OCI-LY3 (cell line): ENCODE measurements around the gene INPP5J.

ENCODE experiments used
- EZH2phosphoT487 ChIP-seq: fragments of 200-600 bp; shearing (Covaris generic); IDR thresholded peaks from 2 replicates; pipeline ENCODE4 v1.6.1; 2018; ENCODE audit warnings: antibody characterized with exemption, mixed run types, low read depth
- TF ChIP-seq, protein P1 (sequence below): fragments of 200-600, 300-600 bp; sonication (generic); IDR thresholded peaks from 2 replicates; pipeline ENCODE4 v1.5.1; 2014; ENCODE audit warnings: antibody characterized with exemption, low read length, low read depth

DNA sequence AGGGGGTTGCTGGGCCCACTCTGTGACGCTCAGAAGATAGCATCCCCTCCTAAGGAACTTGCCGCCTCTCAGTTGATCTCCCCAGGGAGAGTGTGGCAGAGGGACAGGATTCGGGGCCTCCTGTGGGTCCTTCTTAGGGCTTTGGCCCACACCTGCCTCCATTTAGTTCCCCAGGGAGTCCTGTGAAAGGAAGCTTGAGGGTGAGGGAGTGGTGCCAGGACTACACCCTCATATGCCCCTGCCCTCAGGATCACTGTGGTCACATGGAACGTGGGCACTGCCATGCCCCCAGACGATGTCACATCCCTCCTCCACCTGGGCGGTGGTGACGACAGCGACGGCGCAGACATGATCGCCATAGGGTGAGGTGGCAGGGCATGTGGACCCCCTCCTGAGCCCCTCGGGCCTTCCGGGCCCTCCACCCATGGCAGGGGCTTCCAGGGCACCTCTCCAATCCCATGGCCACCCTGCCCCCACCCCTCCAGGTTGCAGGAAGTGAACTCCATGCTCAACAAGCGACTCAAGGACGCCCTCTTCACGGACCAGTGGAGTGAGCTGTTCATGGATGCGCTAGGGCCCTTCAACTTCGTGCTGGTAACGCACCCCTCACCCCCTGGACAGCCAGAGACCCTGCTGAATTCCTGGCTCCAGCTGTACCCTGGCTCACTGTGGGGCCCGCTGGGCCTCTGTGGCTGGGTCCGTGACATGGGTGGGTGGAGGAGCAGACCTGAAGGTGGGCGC lies 3.5 kb downstream of the INPP5J start:
- TF ChIP-seq, protein P1, sequence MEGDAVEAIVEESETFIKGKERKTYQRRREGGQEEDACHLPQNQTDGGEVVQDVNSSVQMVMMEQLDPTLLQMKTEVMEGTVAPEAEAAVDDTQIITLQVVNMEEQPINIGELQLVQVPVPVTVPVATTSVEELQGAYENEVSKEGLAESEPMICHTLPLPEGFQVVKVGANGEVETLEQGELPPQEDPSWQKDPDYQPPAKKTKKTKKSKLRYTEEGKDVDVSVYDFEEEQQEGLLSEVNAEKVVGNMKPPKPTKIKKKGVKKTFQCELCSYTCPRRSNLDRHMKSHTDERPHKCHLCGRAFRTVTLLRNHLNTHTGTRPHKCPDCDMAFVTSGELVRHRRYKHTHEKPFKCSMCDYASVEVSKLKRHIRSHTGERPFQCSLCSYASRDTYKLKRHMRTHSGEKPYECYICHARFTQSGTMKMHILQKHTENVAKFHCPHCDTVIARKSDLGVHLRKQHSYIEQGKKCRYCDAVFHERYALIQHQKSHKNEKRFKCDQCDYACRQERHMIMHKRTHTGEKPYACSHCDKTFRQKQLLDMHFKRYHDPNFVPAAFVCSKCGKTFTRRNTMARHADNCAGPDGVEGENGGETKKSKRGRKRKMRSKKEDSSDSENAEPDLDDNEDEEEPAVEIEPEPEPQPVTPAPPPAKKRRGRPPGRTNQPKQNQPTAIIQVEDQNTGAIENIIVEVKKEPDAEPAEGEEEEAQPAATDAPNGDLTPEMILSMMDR = no peak
- no peak for TF ChIP-seq EZH2phosphoT487
